Osteocyte (in vitro differentiated cells): ENCODE data around the gene HMG20B. TPM values are rescaled to one million over a fixed set of nuclear protein-coding genes. Genes with fewer than 3 reads are reported as not detected.

Source experiments
- DNase-seq: peaks from one replicate; pipeline ENCODE4 v3.0.0; 2021; ENCODE audit warnings: mixed read lengths; ENCODE audit not compliant: unreplicated experiment; ENCODE audit errors: extremely low spot score
- H3K27ac Mint-ChIP-seq: one replicate; pipeline ENCODE4 v1.8.0; 2021; ENCODE audit warnings: mild to moderate bottlenecking, mixed read lengths; ENCODE audit not compliant: unreplicated experiment
- H3K27me3 Mint-ChIP-seq: one replicate; pipeline ENCODE4 v1.8.0; 2021; ENCODE audit warnings: mixed read lengths; ENCODE audit not compliant: unreplicated experiment
- H3K36me3 Mint-ChIP-seq: one replicate; pipeline ENCODE4 v1.8.0; 2021; ENCODE audit warnings: mixed read lengths; ENCODE audit not compliant: unreplicated experiment
- H3K4me1 Mint-ChIP-seq: one replicate; pipeline ENCODE4 v1.8.0; 2021; ENCODE audit warnings: mixed read lengths; ENCODE audit not compliant: unreplicated experiment
- H3K4me3 Mint-ChIP-seq: one replicate; pipeline ENCODE4 v1.8.0; 2021; ENCODE audit warnings: mild to moderate bottlenecking, moderate library complexity, mixed read lengths; ENCODE audit not compliant: unreplicated experiment
- H3K9me3 Mint-ChIP-seq: one replicate; pipeline ENCODE4 v1.8.0; 2021; ENCODE audit warnings: mixed read lengths; ENCODE audit not compliant: unreplicated experiment
- CTCF ChIP-seq: fragments of 200-600 bp; sonication (generic); IDR thresholded peaks from 2 replicates; pipeline ENCODE4 v1.5.0; 2021; ENCODE audit warnings: antibody characterized with exemption, mild to moderate bottlenecking, moderate library complexity
- total RNA-seq: library from RNA; stranded (reverse); gene quantifications from 2 replicates; pipeline ENCODE4 v1.2.1, GENCODE V29; 2021

Gene HMG20B
- total RNA-seq, 1 donor from 2014 or later = 81.4 TPM

- H3K4me1 Mint-ChIP-seq = peaks cover 11% of the 10 kb centered on the region
- DNase-seq = no peak
- no peak overlapping the region for H3K27ac Mint-ChIP-seq
- TF ChIP-seq CTCF = no peak
- no peaks in the 10 kb centered on the region for H3K27me3 Mint-ChIP-seq
- H3K36me3 Mint-ChIP-seq = no peaks in the 10 kb centered on the region
- H3K9me3 Mint-ChIP-seq = no peaks in the 10 kb centered on the region
- no peak overlapping the region for H3K4me3 Mint-ChIP-seq
Measured at GRCh38 chr19:3601021-3601420, 28.3 kb downstream of the HMG20B start.

GRCh38 chr19:3603121-3603811 is 30.5 kb downstream of the HMG20B start:
- Mint-ChIP-seq H3K27ac (no peak overlapping the region), H3K4me1 (peaks cover 23% of the 10 kb centered on the region), H3K4me3 (no peak overlapping the region), H3K36me3 (no peaks in the 10 kb centered on the region), H3K9me3 (no peaks in the 10 kb centered on the region), H3K27me3 (no peaks in the 10 kb centered on the region)
- no peak for DNase-seq
- no peak for TF ChIP-seq CTCF

GRCh38 chr19:3604227-3604986 is 31.7 kb downstream of the HMG20B start:
- no peak for DNase-seq
- Mint-ChIP-seq H3K27me3 (no peaks in the 10 kb centered on the region), H3K4me3 (no peak overlapping the region), H3K27ac (no peak overlapping the region), H3K4me1 (peaks cover 26% of the 10 kb centered on the region), H3K36me3 (no peaks in the 10 kb centered on the region), H3K9me3 (no peaks in the 10 kb centered on the region)
- no peak for TF ChIP-seq CTCF

- Mint-ChIP-seq H3K36me3 (no peaks in the 10 kb centered on the region), H3K27ac (no peak overlapping the region), H3K27me3 (no peaks in the 10 kb centered on the region), H3K4me1 (peaks cover 27% of the 10 kb centered on the region), H3K9me3 (no peaks in the 10 kb centered on the region), H3K4me3 (no peak overlapping the region)
- no peak for TF ChIP-seq CTCF
- no peak for DNase-seq
Measured at GRCh38 chr19:3604987-3605343, 32.2 kb downstream of the HMG20B start.

- H3K36me3 Mint-ChIP-seq = no peaks in the 10 kb centered on the region
- H3K27ac Mint-ChIP-seq = no peak overlapping the region
- no peak overlapping the region for H3K4me3 Mint-ChIP-seq
- H3K9me3 Mint-ChIP-seq = no peaks in the 10 kb centered on the region
- no peak for DNase-seq
- no peak for TF ChIP-seq CTCF
- peaks cover 30% of the 10 kb centered on the region for H3K4me1 Mint-ChIP-seq
- no peaks in the 10 kb centered on the region for H3K27me3 Mint-ChIP-seq
Measured at GRCh38 chr19:3605361-3605760, 32.6 kb downstream of the HMG20B start.
